NCI-H748 (cell line): ENCODE results near the gene BCAS3.

ENCODE experiments used
- DNase-seq: peaks from one replicate; lab custom pipeline; 2025; ENCODE audit not compliant: unreplicated experiment; lab: John Stamatoyannopoulos, UW

The BCAS3 gene

GRCh38 chr17:61372436-61372835 lies 694.8 kb downstream of the BCAS3 start:
- no peak for DNase-seq

GRCh38 chr17:61376931-61377838 lies 699.5 kb downstream of the BCAS3 start:
- no peak for DNase-seq

- DNase-seq: no peak
Observed at GRCh38 chr17:61378658-61379456, 701.2 kb downstream of the BCAS3 start.

- DNase-seq: no peak
Observed at GRCh38 chr17:61379457-61380216, 702.0 kb downstream of the BCAS3 start.

- no peak for DNase-seq
Observed at GRCh38 chr17:61380217-61380835, 702.7 kb downstream of the BCAS3 start.

- DNase-seq: no peak
Observed at GRCh38 chr17:61380836-61381525, 703.3 kb downstream of the BCAS3 start.

- no peak for DNase-seq
Observed at GRCh38 chr17:61381537-61381936, 703.9 kb downstream of the BCAS3 start.

- DNase-seq: no peak
Observed at GRCh38 chr17:61382796-61383688, 705.4 kb downstream of the BCAS3 start.

- no peak for DNase-seq
Observed at GRCh38 chr17:61383689-61384201, 706.1 kb downstream of the BCAS3 start.

- DNase-seq: no peak
Observed at GRCh38 chr17:61384354-61384691, 706.7 kb downstream of the BCAS3 start.

GRCh38 chr17:61384692-61385576 lies 707.3 kb downstream of the BCAS3 start:
- DNase-seq: no peak

GRCh38 chr17:61385577-61386236 lies 708.1 kb downstream of the BCAS3 start:
- DNase-seq: no peak

- no peak for DNase-seq
Observed at GRCh38 chr17:61386251-61386650, 708.6 kb downstream of the BCAS3 start.

- no peak for DNase-seq
Observed at GRCh38 chr17:61387011-61387410, 709.4 kb downstream of the BCAS3 start.

GRCh38 chr17:61387511-61388305 lies 710.1 kb downstream of the BCAS3 start:
- no peak for DNase-seq

- no peak for DNase-seq
Observed at GRCh38 chr17:61388561-61389356, 711.1 kb downstream of the BCAS3 start.
